Testis (tissue), 2 donors: ENCODE results near the gene SYK.

ENCODE experiments used
- CTCF ChIP-seq, 3 experiments: fragments of 450-650 bp in 2 of 3; fragments of 200-600 bp in 1 of 3; sonication (generic) in 1 of 3; IDR thresholded peaks; one replicate each; pipeline ENCODE4 v1.5.1; 2016 to 2019; ENCODE audit warnings: antibody characterized with exemption in 3 of 3, mild to moderate bottlenecking in 2 of 3, moderate library complexity in 1 of 3
- POLR2A ChIP-seq: fragments of 450-650 bp; IDR thresholded peaks from one replicate; pipeline ENCODE4 v1.6.1; 2017; ENCODE audit warnings: antibody characterized with exemption, mild to moderate bottlenecking, moderate library complexity

DNA sequence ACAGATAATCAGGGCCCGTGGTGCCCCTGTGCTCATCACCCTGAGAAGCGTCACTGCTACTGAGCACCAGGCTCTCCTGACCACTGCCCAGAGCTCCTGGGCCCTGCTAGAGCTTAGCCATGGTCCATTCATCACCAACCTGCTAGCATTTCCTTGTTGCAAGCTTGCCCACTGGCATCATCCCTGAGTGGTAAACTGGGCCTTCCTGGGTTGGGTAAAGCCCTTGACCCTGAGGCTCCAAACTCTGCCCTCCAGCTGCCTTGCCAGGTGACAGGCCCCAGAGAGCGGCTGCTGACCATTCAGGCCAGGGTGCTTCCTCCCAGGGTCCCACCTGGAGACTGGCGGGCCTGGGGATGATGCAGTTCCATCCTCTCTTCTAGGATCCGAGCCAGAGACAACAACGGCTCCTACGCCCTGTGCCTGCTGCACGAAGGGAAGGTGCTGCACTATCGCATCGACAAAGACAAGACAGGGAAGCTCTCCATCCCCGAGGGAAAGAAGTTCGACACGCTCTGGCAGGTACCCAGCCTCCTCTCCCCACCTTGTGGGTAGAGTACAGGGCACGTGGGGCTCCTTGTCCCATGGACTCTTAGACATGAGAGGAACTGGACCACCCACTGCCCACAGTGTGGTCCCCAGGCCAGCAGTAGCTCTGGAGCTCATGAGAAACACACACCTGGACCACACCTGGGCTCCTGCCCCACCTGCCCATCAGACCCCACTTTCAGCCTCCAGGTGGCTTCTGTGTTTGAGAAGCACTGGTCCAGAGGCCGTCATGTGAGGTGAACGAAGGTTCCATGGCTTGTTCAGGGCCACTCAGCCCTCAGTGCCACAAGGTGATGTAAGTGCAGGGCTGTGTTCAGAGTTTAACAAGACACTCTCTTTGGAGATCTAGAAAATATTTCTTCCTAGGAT lies 60.5 kb downstream of the SYK start:
- TF ChIP-seq CTCF (IDR thresholded peaks at IDR 0.05) (no peak), POLR2A (no peak)
